Measurements from ENCODE around the gene TSPAN16.
A peak's percentile ranks its signal among the peaks of the same experiment; 100 is the strongest.

The TSPAN16 gene, protein sequence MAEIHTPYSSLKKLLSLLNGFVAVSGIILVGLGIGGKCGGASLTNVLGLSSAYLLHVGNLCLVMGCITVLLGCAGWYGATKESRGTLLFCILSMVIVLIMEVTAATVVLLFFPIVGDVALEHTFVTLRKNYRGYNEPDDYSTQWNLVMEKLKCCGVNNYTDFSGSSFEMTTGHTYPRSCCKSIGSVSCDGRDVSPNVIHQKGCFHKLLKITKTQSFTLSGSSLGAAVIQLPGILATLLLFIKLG

GRCh38 chr19:11295665-11296245, at the start of gene TSPAN16:
TSPAN16 (plus strand) TSS chr19:11296160; CDS start chr19:11296298, 138 bp downstream.
- no peak for DNase-seq

DNA sequence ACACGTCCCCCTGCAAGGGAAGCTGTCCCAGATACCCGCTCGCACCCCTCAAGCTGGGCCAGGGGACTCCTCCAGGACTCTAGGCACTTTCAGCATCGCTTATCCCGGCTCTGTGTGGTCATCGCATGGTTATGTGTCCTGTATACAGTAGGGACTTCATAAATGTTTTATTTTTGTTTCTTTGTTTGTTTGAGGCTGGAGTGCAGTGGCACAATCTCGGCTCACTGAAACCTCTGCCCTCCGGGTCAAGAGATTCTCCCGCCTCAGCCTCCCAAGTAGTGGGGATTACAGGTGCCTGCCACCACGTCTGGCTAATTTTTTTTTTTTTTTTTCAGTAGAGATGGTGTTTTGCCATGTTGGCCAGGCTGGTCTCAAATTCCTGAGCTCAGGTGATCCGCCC, 49.0 kb upstream of the TSPAN16 start:
- DNase-seq, result no peak

- no peak for DNase-seq
Observed at GRCh38 chr19:11247391-11247790, 48.6 kb upstream of the TSPAN16 start.

GRCh38 chr19:11247934-11248333, 48.0 kb upstream of the TSPAN16 start:
- DNase-seq, result no peak

- no peak for DNase-seq
Observed at GRCh38 chr19:11248852-11249251, 47.1 kb upstream of the TSPAN16 start.

GRCh38 chr19:11251217-11251616, 44.7 kb upstream of the TSPAN16 start:
- no peak for DNase-seq

DNA sequence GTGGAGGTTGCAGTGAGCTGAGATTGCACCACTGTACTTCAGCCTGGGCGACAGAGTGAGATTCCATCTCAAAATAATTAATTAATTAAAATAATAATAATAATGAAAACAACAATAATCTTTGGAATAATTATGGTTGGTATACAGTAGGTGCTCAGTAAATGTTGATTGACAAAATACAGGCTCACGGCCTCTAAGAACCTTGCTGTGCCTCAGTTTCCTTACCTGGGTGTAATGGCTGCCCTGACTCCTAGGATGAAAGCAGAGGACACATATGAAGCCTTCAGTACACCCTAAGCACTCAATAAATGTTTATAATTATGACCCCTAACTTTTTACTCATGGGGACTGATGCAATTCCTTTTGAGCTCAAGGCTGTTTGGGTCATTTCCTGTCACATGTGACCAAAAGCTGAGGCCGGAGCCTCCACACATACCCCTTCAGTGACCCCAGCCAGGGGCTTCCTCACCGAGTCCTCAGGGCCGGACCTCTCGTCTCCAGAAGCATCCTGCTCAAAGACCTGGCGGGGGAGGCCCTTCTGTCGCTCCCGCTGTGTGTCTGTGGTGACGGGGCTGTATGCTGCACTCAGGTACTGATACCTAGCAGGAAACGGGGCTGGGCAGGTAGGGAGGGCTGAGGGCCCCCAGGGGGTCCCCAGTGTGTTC, 44.2 kb upstream of the TSPAN16 start:
- no peak for DNase-seq

GRCh38 chr19:11252665-11253355, 43.1 kb upstream of the TSPAN16 start:
- no peak for DNase-seq

DNA sequence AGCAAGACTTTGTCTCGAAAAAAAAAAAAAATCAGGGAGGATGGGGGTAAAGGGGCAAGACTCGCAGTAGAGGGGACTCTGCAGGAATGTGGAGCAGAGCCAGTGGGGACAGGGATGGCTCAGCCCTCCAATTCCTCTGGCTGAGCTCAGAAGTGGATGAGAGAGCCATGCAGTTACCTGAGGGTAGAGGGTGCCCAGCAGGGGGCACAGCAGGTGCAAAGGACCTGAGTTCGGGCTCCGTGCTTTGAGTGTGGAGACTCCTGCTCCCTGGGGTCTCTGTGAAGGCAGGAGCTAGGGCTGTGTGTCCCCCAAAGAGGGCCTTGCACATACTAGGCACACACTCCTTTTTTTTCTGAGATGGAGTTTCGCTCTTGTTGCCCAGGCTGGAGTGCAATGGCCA, 41.3 kb upstream of the TSPAN16 start:
- no peak for DNase-seq

- no peak for DNase-seq
Observed at GRCh38 chr19:11256189-11256588, 39.8 kb upstream of the TSPAN16 start.

DNA sequence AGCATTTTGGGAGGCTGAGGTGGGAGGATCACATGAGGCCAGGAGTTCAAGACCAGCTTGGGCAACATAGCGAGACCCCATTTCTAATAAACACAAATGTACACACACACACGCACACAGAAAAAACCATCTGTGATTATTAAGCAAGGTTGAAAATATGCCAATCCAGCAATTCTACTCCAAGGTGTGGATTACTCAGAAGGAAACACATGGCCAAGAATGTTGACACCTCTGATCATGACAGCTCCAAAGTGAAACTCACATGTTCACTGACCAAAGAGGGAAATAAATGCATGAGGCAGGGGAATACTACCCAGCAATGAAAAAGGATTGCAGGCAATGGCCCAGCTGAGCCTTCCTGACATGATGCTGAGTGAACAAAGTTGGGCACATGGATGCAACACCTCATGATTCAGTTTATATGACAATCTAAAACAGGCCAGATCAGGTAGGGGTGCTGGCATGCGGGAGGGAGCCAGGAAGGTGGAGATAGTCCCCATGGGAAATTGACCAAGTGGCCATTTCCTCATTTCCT, 38.0 kb upstream of the TSPAN16 start:
- DNase-seq, result no peak

- no peak for DNase-seq
Observed at GRCh38 chr19:11260996-11261395, 35.0 kb upstream of the TSPAN16 start.

DNA sequence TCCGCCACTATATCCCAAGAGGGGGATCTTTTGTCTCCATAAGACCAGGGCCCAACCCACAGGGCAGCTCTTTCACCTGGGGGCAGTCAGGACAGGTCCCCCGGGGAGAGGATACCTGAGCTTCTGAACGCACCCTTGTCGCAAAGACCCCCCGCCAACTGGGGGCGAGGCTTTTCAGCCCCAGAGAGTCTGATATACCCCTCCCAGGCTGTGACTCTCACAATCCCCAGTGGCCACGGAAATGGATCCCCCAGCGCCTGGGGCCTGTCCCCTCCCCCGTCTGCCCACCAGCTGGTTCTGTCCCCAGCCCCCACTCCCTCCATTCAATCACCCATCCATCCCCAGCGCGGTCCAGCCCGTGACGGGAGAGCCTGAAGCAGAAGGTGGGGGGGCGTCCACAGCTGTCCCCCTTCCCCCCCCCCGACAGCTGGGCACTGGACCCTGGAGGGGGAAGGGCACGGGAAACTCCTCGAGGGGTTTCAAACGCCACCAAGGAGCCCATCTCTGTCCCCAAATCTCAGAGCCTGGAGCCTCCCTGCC, 34.5 kb upstream of the TSPAN16 start:
- DNase-seq, result no peak

- peak; percentile 66 for DNase-seq
Observed at GRCh38 chr19:11261971-11262839, 33.8 kb upstream of the TSPAN16 start, which contains the start of gene DOCK6. DOCK6 (minus strand) TSS chr19:11262524; CDS start chr19:11262440, 84 bp downstream.

- no peak for DNase-seq
Observed at GRCh38 chr19:11263726-11264125, 32.2 kb upstream of the TSPAN16 start.

GRCh38 chr19:11264452-11265176, 31.3 kb upstream of the TSPAN16 start:
- no peak for DNase-seq

GRCh38 chr19:11265177-11265784, 30.7 kb upstream of the TSPAN16 start:
- DNase-seq, result no peak

DNA sequence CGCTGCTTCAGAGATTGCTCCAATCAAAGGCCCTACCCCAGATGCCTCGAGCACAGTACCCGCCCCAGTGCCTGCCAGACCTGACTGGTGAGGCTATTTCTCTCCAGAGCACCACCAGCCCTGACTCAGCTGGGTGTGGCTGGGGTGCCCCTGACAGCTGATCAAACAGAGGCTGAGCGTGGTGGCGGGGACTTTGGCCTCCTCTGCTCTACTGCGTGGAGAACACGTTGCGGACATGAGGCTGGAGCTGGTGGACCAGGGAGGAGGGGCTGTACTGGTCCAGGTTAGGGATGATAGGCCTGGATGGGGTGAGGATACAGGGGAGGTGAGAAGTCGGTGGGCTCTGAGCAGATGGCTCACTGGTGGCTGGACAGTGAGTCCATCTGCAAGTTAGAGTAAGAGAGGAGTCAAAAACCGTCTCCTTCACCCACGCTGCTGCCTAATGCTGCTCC, 30.1 kb upstream of the TSPAN16 start:
- DNase-seq, result no peak

GRCh38 chr19:11267316-11268085, 28.5 kb upstream of the TSPAN16 start:
- DNase-seq, result no peak

DNA sequence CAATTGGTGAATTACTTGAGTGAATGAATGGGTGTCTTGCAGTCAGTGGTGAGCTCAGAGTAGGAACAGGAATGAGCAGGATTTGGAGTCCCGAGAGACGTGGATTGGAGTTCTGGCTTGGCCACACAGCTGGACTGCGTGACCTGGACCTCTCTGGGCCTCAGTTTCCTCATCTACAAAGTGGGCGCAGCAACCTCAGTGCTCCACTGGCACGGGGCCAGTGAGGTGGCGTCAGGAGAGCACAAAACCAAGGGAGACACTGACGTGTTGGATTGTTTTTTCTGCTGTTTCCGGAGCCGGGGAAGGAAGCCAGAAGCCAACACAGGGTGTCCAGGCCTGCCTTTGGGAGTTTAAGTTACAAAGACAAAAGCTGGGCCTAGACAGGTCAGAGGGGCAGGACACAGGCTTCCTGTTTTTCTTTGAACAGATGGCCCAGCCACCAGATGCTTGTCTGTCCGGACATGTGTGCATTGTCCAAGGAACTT, 27.1 kb upstream of the TSPAN16 start:
- DNase-seq, result no peak
